IPS-NIHi7 (cell line): ENCODE results near the gene MICAL2.

Experiments
- DNase-seq: peaks from one replicate; pipeline ENCODE4 v3.0.0; 2012; ENCODE audit warnings: mixed read lengths; ENCODE audit errors: extremely low spot score

The MICAL2 gene

GRCh38 chr11:12077535-12078280 lies 32.7 kb upstream of the MICAL2 start:
- DNase-seq: no peak

GRCh38 chr11:12079726-12080556 lies 30.4 kb upstream of the MICAL2 start:
- no peak for DNase-seq

GRCh38 chr11:12083380-12083779 lies 27.0 kb upstream of the MICAL2 start:
- no peak for DNase-seq

GRCh38 chr11:12084256-12084655 lies 26.1 kb upstream of the MICAL2 start:
- DNase-seq: no peak

- DNase-seq: no peak
These were observed 24.8 kb upstream of the MICAL2 start for GRCh38 chr11:12085371-12086251.

GRCh38 chr11:12086271-12087074 lies 23.9 kb upstream of the MICAL2 start:
- peak; percentile 42 for DNase-seq

- DNase-seq: no peak
These were observed 23.1 kb upstream of the MICAL2 start for GRCh38 chr11:12087075-12088004.

- no peak for DNase-seq
These were observed 22.3 kb upstream of the MICAL2 start for GRCh38 chr11:12088047-12088481.

- no peak for DNase-seq
These were observed 21.9 kb upstream of the MICAL2 start for GRCh38 chr11:12088531-12088930.

- no peak for DNase-seq
These were observed 21.3 kb upstream of the MICAL2 start for GRCh38 chr11:12089041-12089440.

GRCh38 chr11:12089473-12089872 lies 20.9 kb upstream of the MICAL2 start:
- DNase-seq: no peak

- DNase-seq: no peak
These were observed 20.3 kb upstream of the MICAL2 start for GRCh38 chr11:12090061-12090591.

- DNase-seq: no peak
These were observed 19.6 kb upstream of the MICAL2 start for GRCh38 chr11:12090761-12091258.

GRCh38 chr11:12091956-12092558 lies 18.3 kb upstream of the MICAL2 start:
- no peak for DNase-seq

GRCh38 chr11:12092714-12093113 lies 17.7 kb upstream of the MICAL2 start:
- DNase-seq: no peak

- no peak for DNase-seq
These were observed 15.3 kb upstream of the MICAL2 start for GRCh38 chr11:12094872-12095800.

GRCh38 chr11:12097219-12097618 lies 13.2 kb upstream of the MICAL2 start:
- DNase-seq: no peak

GRCh38 chr11:12098601-12099000 lies 11.8 kb upstream of the MICAL2 start:
- no peak for DNase-seq
